Suppressor macrophage treated with lipopolysaccharide for 4 hours (primary cell): Measurements from ENCODE around the gene RAX2.

ENCODE experiments used
- DNase-seq: peaks from one replicate; pipeline ENCODE4 v3.0.0-alpha.2; 2020

The RAX2 gene

GRCh38 chr19:3722443-3723109, 49.5 kb downstream of the RAX2 start:
- no peak for DNase-seq

- DNase-seq: no peak
Observed at GRCh38 chr19:3721887-3722442, 50.1 kb downstream of the RAX2 start.

- DNase-seq: peak; percentile 82
Observed at GRCh38 chr19:3721131-3721886, 50.7 kb downstream of the RAX2 start.

DNA sequence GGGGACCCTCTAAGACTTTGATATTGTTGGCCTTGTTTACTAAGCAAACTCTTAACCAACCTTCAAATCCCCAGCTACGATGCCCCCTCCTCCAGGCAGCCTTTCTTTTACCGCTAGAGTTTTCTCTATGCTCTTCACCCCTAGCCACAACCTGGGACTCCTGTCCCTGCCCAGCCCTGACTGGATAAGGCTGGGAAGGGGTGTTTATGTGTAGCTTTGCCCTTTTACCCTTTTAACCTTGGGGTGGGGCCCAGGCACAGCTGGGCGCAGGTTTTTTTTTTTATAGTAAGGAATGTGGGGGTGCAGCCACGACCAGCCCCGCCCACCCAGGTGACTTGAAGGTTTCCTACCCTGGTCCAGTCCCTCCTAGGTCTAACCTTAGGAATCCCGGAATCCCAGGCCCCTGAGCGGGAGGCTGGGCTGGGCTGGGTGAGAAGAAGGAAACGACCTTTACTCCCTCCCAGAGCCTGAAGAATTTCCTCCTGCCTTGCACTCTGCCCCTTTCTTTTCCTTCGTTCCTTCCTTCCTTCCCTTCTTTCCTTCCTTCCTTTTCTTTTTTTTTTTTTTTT, 51.6 kb downstream of the RAX2 start:
- DNase-seq: no peak

DNA sequence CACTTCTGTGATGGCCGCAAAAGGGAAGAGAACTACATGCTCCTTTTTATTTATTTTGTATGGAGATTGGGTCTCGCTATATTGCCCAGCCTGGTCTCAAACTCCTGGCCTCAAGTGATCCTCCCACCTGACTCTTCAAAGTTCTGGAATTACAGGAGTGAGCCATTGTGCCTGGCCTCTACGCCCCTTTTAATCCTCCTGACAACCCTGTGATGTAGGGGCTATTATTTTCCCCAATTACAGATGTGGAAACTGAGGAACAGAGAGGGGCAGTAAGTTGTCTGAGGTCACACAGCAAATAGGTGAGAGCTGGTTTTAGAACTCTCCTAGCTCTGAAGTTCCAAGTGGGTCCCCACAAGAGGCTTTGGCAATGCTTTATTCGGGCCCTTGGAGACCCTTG, 52.2 kb downstream of the RAX2 start:
- no peak for DNase-seq
